Heart left ventricle (tissue), 16 donors: ENCODE measurements around the gene ARHGEF37. TPM values are rescaled to one million over a fixed set of nuclear protein-coding genes. Genes with fewer than 3 reads are reported as not detected.
"Not testable (repeated sequence)": the region's sequence is repeated elsewhere in the genome, so short reads cannot be mapped to it uniquely, and the experiment has no call there.

Source experiments
- ATAC-seq, 4 donors: fragments of 200-7000 bp; cut with Tn5 transposase; one replicate each; pipeline ENCODE4 v1.9.1; 2020 to 2022; ENCODE audit warnings: moderate library complexity in 4 of 4, mild to moderate bottlenecking in 3 of 4, moderate number of reproducible peaks in 1 of 4
- DNase-seq, 5 donors: peaks; one replicate each; pipeline ENCODE4 v3.0.0-alpha.2; 2020
- H3K27ac ChIP-seq, 12 donors: fragments of 200-600 bp; sonication (generic) in 4 of 12; one replicate each; pipeline versions ENCODE4 v1.5.0 to v1.8.0; 2016 to 2022; ENCODE audit warnings: mild to moderate bottlenecking in 2 of 12
- H3K27me3 ChIP-seq, 9 donors: fragments of 200-600 bp; sonication (generic) in 2 of 9; one replicate each; pipeline versions ENCODE4 v1.5.1 to v1.8.0; 2016 to 2022; ENCODE audit warnings: mild to moderate bottlenecking in 3 of 9
- H3K36me3 ChIP-seq, 9 donors: fragments of 200-600 bp; sonication (generic) in 2 of 9; one replicate each; pipeline versions ENCODE4 v1.5.0 to v1.8.0; 2018 to 2022; ENCODE audit warnings: mild to moderate bottlenecking in 2 of 9
- H3K4me1 ChIP-seq, 12 donors: fragments of 200-600 bp; sonication (generic) in 4 of 12; one replicate each; pipeline versions ENCODE4 v1.5.0 to v1.8.0; 2016 to 2022; ENCODE audit warnings: mild to moderate bottlenecking in 3 of 12
- H3K4me3 ChIP-seq, 12 donors: fragments of 200-600 bp; sonication (generic) in 4 of 12; one replicate each; pipeline versions ENCODE4 v1.5.0 to v1.8.0; 2017 to 2022; ENCODE audit warnings: mild to moderate bottlenecking in 9 of 12, moderate library complexity in 4 of 12
- H3K9me3 ChIP-seq, 12 donors: fragments of 200-600 bp; sonication (generic) in 4 of 12; one replicate each; pipeline versions ENCODE4 v1.5.0 to v1.8.0; 2016 to 2022; ENCODE audit warnings: mild to moderate bottlenecking in 1 of 12
- CTCF ChIP-seq, 12 donors: fragments of 200-600 bp; sonication (generic) in 4 of 12; IDR thresholded peaks; one replicate each; pipeline versions ENCODE4 v1.5.0 to v1.8.0; 2018 to 2022; ENCODE audit warnings: antibody characterized with exemption in 12 of 12, mild to moderate bottlenecking in 5 of 12
- POLR2A ChIP-seq, 2 donors: fragments of 450-650 bp; IDR thresholded peaks; one replicate each; pipeline ENCODE4 v1.6.1; 2017; ENCODE audit warnings: antibody characterized with exemption in 2 of 2, mild to moderate bottlenecking in 2 of 2, moderate library complexity in 2 of 2
- WGBS, 4 donors: extraction: QIAGEN DNeasy Blood & Tissue Kit in 2 of 4; methylation state at CpG; one replicate each; pipeline versions ENCODE4 v1.1.5 to v1.1.7; 2013 to 2018; 5-methylcytosine and 5-hydroxymethylcytosine counted together
- intact Hi-C, 10 donors: fragments of 100-400 bp; cut with DNase I; formaldehyde crosslinking; loops; one replicate each; pipeline versions ENCODE4 v1.11.1 to v1.14.2; 2022
- polyA plus RNA-seq, 2 donors: library from polyadenylated mRNA; stranded (reverse); fragments of 200-250 nt; gene quantifications; one replicate each; pipeline ENCODE4 v1.2.3, GENCODE V29; 2013
- total RNA-seq, 9 donors: library from RNA; depleted of rRNA in 2 of 9; stranded (reverse); fragments of >200 nt in 2 of 9; fragmentation: NEBNext Ultra II Directional in 3 of 9; extraction: Animal tissue kit (Norgen Biotek cat#: 25700) in 3 of 9; gene quantifications; one replicate each; pipeline versions ENCODE4 v1.1.0 to v1.2.4, GENCODE V29; 2016 to 2023
- donor health status: ischemic (EF 13 %, LVEDD 7.1; RV severe dilation, severe dysfunction).
- donor health status: healthy with polysubstance abuse.
- donor health status: DM: no; HTN: yes; CAD: no.
- donor health status: DM: no; HTN: no; CAD: no.
- donor health status: ischemic (EF 25% LVEDD 6.9; RV normal size, moderate dysfunction).
- donor health status: ischemic (EF 25% LVEDD 5.7; RV mildly dilated, moderate dysfunction).
- donor health status: healthy.
- donor health status: DM: yes; HTN: yes; CAD: no.
- donor health status: ischemic (EF 35%, LVEDD 5.7; RV mildly dilated, moderate dysfunction).
- donor health status: nonischemic (EF 11% LVEDD 7.7; RV severe dilation, severe dysfunction).
- donor health status: DM: yes; HTN: yes; CAD: no.
- donor health status: PGD.
- donor health status: ischemic (EF 29% LVEDD 5.4; RV normal size, mild dysfunction).
- donor health status: nonischemic (EF 23%, LVEDD 6.1; RV moderate dilation, normal function).

The ARHGEF37 gene
- total and polyA plus RNA-seq, 11 donors = 8.1 to 28.5 (median 17.9) TPM

DNA sequence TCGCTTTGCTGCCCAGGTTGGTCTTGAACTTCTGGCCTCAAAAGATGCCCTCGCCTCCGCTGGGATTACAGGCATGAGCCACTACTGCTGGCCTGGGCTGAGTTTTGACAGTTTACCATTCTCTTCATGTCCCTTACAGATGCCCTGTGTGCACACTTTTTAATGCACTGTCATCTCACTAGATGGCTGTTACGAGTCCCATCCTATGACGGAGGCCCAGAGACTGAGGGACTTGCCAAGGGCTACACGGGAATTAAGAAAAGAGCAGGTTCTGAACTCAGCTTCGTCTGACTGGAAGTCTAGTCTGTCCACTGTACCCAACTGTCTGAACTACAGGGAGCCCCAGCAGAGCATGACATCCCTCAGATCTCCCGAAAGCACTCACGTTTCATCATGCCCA, 63.9 kb downstream of the ARHGEF37 start:
- Histone ChIP-seq H3K27me3 (no peaks in the 10 kb centered on the region), H3K27ac (no peak overlapping the region), H3K9me3 (no peaks in the 10 kb centered on the region), H3K36me3 (no peaks in the 10 kb centered on the region), H3K4me1 (peaks cover 0 to 13% (median 8%) of the 10 kb centered on the region in 12 donors), H3K4me3 (no peak overlapping the region)
- TF ChIP-seq POLR2A (IDR thresholded peaks at IDR 0.05) = no peak
- TF ChIP-seq CTCF (IDR thresholded peaks at IDR 0.05) = peak in 1 of 12 donors; percentile 9
- DNase-seq = no peak
- intact Hi-C loops = no loop called here
- 71 to 82% (median 81%) methylated on average over 9 of the region's 9 CpGs for WGBS, 4 donors
- peak in 1 of 4 donors; percentile 33 for ATAC-seq

- TF ChIP-seq POLR2A (IDR thresholded peaks at IDR 0.05) (no peak), CTCF (IDR thresholded peaks at IDR 0.05) (no peak)
- intact Hi-C loops = no loop called here
- WGBS, 4 donors = 71 to 83% (median 75%) methylated on average over 5 of the region's 5 CpGs
- no peak for ATAC-seq
- Histone ChIP-seq H3K27ac (no peak overlapping the region), H3K4me1 (peaks cover 0 to 8% (median 3%) of the 10 kb centered on the region in 12 donors), H3K4me3 (no peak overlapping the region), H3K9me3 (no peaks in the 10 kb centered on the region), H3K27me3 (no peaks in the 10 kb centered on the region), H3K36me3 (no peaks in the 10 kb centered on the region)
- DNase-seq = no peak
These were observed 64.4 kb downstream of the ARHGEF37 start for GRCh38 chr5:149645725-149646124.

GRCh38 chr5:149646564-149646963, 65.3 kb downstream of the ARHGEF37 start:
- Histone ChIP-seq H3K9me3 (no peaks in the 10 kb centered on the region), H3K36me3 (no peaks in the 10 kb centered on the region), H3K27me3 (no peaks in the 10 kb centered on the region), H3K4me3 (no peak overlapping the region), H3K4me1 (peaks cover 0 to 2% (median 0%) of the 10 kb centered on the region in 12 donors), H3K27ac (peak overlapping the region in 1 of 12 donors; percentile 3)
- ATAC-seq (peak in 3 of 4 donors; percentile 42 to 65 (median 52)), DNase-seq (peak in 2 of 5 donors; percentile 59 to 60)
- intact Hi-C loops = no loop called here
- TF ChIP-seq POLR2A (IDR thresholded peaks at IDR 0.05) (no peak), CTCF (IDR thresholded peaks at IDR 0.05) (no peak)
- 42 to 64% (median 51%) methylated on average over 9 of the region's 9 CpGs for WGBS, 4 donors

DNA sequence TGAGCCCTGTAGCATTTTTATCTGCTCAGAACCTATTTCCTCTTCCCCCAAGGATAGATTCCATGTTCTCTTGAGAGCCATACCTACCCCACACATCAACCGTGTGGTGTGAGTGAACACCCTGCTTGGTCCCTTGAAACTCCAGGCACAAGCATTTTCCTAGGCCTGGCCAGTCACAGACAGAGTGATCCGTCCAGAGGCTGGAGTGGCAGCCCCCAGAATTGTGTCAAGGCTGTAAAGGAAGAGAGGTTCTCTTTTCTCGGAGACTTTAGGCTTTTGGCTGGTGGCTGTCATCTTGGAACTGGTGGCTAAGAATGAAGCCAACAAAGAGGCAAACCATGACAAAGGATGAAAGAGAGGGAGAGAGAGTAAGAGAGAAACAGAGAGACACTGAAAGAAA, 66.0 kb downstream of the ARHGEF37 start:
- DNase-seq (no peak), ATAC-seq (peak in 1 of 4 donors; percentile 12)
- Histone ChIP-seq H3K4me3 (no peak overlapping the region), H3K4me1 (no peaks in the 10 kb centered on the region), H3K27me3 (no peaks in the 10 kb centered on the region), H3K27ac (no peak overlapping the region), H3K9me3 (no peaks in the 10 kb centered on the region), H3K36me3 (no peaks in the 10 kb centered on the region)
- TF ChIP-seq CTCF (IDR thresholded peaks at IDR 0.05) (no peak), POLR2A (IDR thresholded peaks at IDR 0.05) (no peak)
- WGBS, 4 donors = 72 to 81% (median 77%) methylated on average over 3 of the region's 3 CpGs
- intact Hi-C loops = no loop called here

DNA sequence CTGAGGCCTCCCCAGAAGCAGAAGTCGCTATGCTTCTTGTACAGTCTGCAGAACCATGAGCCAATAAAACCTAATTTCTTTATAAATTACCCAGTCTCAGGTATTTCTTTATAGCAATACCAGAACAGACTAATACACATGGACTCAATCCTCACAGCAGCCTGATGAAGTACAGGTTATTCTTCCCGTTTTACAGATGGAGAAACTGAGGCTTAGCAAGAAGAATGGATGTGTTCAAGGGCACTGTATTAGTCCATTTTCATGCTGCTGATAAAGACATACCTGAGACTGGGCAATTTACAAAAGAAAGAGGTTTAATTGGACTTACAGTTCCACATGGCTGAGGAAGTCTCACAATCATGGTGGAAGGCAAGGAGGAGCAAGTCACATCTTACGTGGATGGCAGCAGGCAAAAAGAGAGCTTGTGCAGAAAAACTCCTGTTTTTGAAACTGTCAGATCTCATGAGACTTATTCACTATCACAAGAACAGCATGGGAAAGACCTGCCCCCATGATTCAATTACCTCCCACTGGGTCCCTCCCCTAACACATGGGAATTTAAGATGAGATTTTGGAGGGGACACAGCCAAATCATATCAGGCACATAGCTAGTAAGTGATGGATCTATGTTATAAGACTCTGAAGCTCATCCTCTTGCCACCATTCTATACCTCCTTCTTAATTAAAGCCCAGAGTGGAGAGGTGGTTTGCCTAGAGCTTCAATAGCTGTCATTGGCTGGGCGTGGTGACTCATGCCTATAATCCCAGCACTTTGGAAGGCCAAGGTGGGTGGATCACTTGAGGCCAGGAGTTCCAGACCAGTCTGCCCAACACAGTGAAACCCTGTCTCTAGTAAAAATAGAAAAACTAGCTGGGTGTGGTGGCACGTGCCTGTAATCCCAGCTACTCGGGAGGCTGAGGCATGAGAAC, 67.4 kb downstream of the ARHGEF37 start:
- H3K4me3 ChIP-seq, intact Hi-C loops, H3K27ac ChIP-seq, H3K4me1 ChIP-seq, H3K27me3 ChIP-seq, H3K36me3 ChIP-seq, H3K9me3 ChIP-seq, ATAC-seq, DNase-seq: not testable (repeated sequence)
- 88 to 94% (median 91%) methylated on average over 6 of the region's 6 CpGs for WGBS, 4 donors

- WGBS, 4 donors = 98% methylated on average over 1 of the region's 1 CpG; no CpG with 5 or more reads in 3 of the 4 donors
- H3K4me3 ChIP-seq, H3K27me3 ChIP-seq, H3K27ac ChIP-seq, intact Hi-C loops, H3K36me3 ChIP-seq, DNase-seq, H3K9me3 ChIP-seq, ATAC-seq: not testable (repeated sequence)
- H3K4me1 ChIP-seq = peaks cover 0 to 11% (median 0%) of the 10 kb centered on the region in 12 donors
These were observed 68.4 kb downstream of the ARHGEF37 start for GRCh38 chr5:149649730-149650129.
